Spinal cord (tissue), 10 donors: ENCODE results near the gene PHLDA2. TPM values are rescaled to one million over a fixed set of nuclear protein-coding genes. Genes with fewer than 3 reads are reported as not detected.

Source experiments
- DNase-seq, 6 donors: peaks; one replicate each; pipeline versions ENCODE4 v3.0.0 to v3.0.0-alpha.2; 2013 to 2015; ENCODE audit warnings: low spot score in 6 of 6, low read depth in 4 of 6
- H3K27ac ChIP-seq: one replicate; pipeline ENCODE4 v1.5.1; 2013; ENCODE audit warnings: low read depth, low read length, control low read depth
- H3K27me3 ChIP-seq: one replicate; pipeline ENCODE4 v1.6.1; 2013; ENCODE audit warnings: low read length; ENCODE audit not compliant: control insufficient read depth, insufficient read depth
- H3K36me3 ChIP-seq: one replicate; pipeline ENCODE4 v1.6.1; 2013; ENCODE audit warnings: low read length; ENCODE audit not compliant: control insufficient read depth, insufficient read depth
- H3K4me1 ChIP-seq: one replicate; pipeline ENCODE4 v1.6.1; 2013; ENCODE audit warnings: low read length; ENCODE audit not compliant: control insufficient read depth, insufficient read depth
- H3K4me3 ChIP-seq: one replicate; pipeline ENCODE4 v1.5.1; 2013; ENCODE audit warnings: low read depth, low read length, control low read depth
- H3K9me3 ChIP-seq: one replicate; pipeline ENCODE4 v1.6.1; 2013; ENCODE audit warnings: low read length; ENCODE audit not compliant: control insufficient read depth, insufficient read depth
- WGBS: methylation state at CpG from one replicate; pipeline ENCODE4 v1.1.5; 2013; ENCODE audit warnings: missing lambda C conversion rate; ENCODE audit not compliant: insufficient coverage; 5-methylcytosine and 5-hydroxymethylcytosine counted together
- polyA plus RNA-seq, 2 donors: library from polyadenylated mRNA; unstranded; fragments of 120-200 nt; gene quantifications; one replicate each; pipeline ENCODE4 v1.2.1, GENCODE V29; 2013; ENCODE audit not compliant: insufficient read length in 2 of 2
- total RNA-seq, 2 donors: library from RNA; depleted of rRNA in 1 of 2; stranded (reverse); fragments of 120-200 nt in 1 of 2; fragments of >200 nt in 1 of 2; gene quantifications; one replicate each; pipeline versions ENCODE4 v1.2.3 to v1.2.4, GENCODE V29; 2013 to 2014
- donor health status: healthy.

PHLDA2 gene
- total and polyA plus RNA-seq, 4 donors, result 0.30 to 2.8 (median 1.4) TPM

DNA sequence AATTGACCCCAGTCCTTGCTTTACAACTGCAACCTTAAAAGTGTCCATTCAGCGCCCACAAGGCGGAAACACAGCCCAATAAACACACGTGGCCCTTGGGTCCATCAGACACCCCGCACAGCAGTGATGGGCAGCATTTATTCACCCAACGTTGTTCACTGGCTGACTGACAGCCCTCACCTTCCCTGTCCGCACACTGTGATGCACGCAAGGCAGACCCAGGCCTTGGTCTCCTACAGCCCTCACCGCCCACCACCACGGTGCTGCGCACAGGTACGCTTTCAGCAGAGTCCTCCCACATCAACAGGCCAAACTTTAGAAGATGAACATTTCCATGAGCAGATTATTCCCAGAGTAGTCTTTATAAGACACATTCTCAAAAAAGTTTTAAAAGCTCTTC is 20.7 kb upstream of the PHLDA2 start:
- DNase-seq, result no peak
- Histone ChIP-seq H3K36me3 (peaks cover 69% of the 10 kb centered on the region), H3K4me3 (no peak overlapping the region), H3K4me1 (peaks cover 12% of the 10 kb centered on the region), H3K27me3 (no peaks in the 10 kb centered on the region), H3K9me3 (no peaks in the 10 kb centered on the region), H3K27ac (no peak overlapping the region)
- WGBS, result 94% methylated on average over 11 of the region's 11 CpGs

DNA sequence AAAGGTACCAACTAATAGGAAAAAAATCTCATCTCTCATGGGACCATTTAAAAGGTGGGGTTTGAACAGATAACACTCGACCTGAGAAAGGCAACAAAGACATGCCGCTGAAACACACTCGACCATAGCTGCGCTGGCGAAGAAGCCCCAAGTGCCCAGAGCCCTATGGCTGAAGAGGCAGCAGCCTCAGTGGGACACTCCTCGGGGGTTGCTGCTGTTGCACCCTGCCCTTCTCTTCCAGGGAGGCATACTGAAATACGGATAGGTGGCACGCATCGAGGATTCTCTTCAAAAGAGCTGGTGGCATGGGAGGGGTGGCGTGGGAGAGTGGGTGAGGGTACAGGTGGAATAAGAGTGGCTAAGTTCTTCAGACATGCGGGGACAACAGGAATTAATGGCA is 18.5 kb upstream of the PHLDA2 start:
- no peak overlapping the region for H3K4me3 ChIP-seq
- peaks cover 72% of the 10 kb centered on the region for H3K36me3 ChIP-seq
- WGBS, result 90% methylated on average over 6 of the region's 11 CpGs
- H3K9me3 ChIP-seq, result no peaks in the 10 kb centered on the region
- no peak overlapping the region for H3K27ac ChIP-seq
- no peak for DNase-seq
- H3K27me3 ChIP-seq, result no peaks in the 10 kb centered on the region
- peaks cover 19% of the 10 kb centered on the region for H3K4me1 ChIP-seq

- Histone ChIP-seq H3K36me3 (peaks cover 70% of the 10 kb centered on the region), H3K9me3 (no peaks in the 10 kb centered on the region), H3K27ac (peak overlapping the region; percentile 67), H3K4me1 (peaks cover 19% of the 10 kb centered on the region), H3K27me3 (no peaks in the 10 kb centered on the region), H3K4me3 (no peak overlapping the region)
- DNase-seq, result peak in 1 of 6 donors; percentile 6
- WGBS, result 58% methylated on average over 6 of the region's 8 CpGs
These were observed 16.6 kb upstream of the PHLDA2 start for GRCh38 chr11:2945757-2946287.

DNA sequence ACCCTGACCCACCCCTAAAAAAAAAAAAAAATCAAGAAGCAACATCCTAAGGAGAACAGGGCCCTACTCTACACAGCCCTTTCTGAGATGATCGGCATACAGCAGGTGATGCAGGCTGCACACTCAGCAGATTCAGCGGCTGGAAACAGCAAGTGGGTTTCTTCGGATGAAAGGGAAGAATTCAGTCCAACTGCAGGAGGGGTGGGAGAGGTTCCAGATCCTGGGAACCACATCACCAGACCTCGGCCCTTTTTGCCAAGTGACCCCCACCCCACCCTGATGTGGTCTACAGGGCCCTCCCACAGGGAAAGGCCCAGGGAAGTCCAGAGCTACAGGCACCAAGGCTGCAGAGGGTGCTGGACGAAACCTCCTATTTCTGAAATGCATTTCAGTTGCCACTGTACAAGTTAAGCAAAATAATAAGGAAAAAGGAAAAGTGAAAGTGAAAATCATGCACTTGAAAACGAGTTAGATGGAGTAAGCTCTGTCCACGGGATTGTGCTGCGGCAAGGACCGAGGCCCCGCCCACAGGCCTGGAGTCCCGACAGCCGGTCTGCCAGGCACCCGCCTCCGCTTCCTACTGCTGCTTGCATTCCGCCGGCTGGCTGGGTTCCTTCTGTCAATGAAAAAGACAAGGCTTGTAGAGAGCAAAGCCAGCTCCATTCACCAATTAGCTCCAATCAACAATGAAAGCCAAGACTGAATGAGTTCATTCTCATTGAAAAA is 16.0 kb upstream of the PHLDA2 start:
- peaks cover 76% of the 10 kb centered on the region for H3K36me3 ChIP-seq
- H3K4me1 ChIP-seq, result peaks cover 19% of the 10 kb centered on the region
- no peak overlapping the region for H3K4me3 ChIP-seq
- no peaks in the 10 kb centered on the region for H3K27me3 ChIP-seq
- H3K9me3 ChIP-seq, result no peaks in the 10 kb centered on the region
- DNase-seq, result peak; percentile 28 to 96 (median 66)
- 5% methylated on average over 10 of the region's 16 CpGs for WGBS
- peak overlapping the region; percentile 67 for H3K27ac ChIP-seq

DNA sequence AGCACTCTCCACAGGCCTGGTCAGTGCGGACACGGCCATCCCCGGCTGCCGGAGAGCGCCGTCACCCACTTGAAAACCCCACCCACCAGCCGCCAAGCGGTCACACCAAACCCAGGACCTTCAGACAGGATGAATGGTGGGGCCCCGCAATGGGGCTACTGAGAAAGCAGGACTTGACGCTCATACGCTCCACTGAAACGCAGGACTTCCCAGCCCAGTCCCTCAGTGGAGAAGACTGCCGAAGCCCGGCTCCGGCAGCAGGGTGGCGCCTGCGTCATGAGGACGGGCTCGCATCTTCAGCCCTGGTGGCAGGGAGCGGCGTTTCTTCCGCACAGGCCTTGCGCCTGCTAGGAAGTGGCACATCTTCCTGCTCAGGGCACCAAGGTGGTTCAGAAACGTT is 15.3 kb upstream of the PHLDA2 start:
- Histone ChIP-seq H3K4me1 (peaks cover 19% of the 10 kb centered on the region), H3K9me3 (no peaks in the 10 kb centered on the region), H3K4me3 (no peak overlapping the region), H3K27me3 (no peaks in the 10 kb centered on the region), H3K27ac (no peak overlapping the region), H3K36me3 (peaks cover 71% of the 10 kb centered on the region)
- DNase-seq, result no peak
- WGBS, result 92% methylated on average over 21 of the region's 24 CpGs

- no peaks in the 10 kb centered on the region for H3K27me3 ChIP-seq
- no peak overlapping the region for H3K27ac ChIP-seq
- H3K36me3 ChIP-seq, result peaks cover 68% of the 10 kb centered on the region
- WGBS, result 81% methylated on average over 11 of the region's 12 CpGs
- no peak for DNase-seq
- no peaks in the 10 kb centered on the region for H3K9me3 ChIP-seq
- no peak overlapping the region for H3K4me3 ChIP-seq
- peaks cover 19% of the 10 kb centered on the region for H3K4me1 ChIP-seq
These were observed 14.5 kb upstream of the PHLDA2 start for GRCh38 chr11:2943711-2944118.

DNA sequence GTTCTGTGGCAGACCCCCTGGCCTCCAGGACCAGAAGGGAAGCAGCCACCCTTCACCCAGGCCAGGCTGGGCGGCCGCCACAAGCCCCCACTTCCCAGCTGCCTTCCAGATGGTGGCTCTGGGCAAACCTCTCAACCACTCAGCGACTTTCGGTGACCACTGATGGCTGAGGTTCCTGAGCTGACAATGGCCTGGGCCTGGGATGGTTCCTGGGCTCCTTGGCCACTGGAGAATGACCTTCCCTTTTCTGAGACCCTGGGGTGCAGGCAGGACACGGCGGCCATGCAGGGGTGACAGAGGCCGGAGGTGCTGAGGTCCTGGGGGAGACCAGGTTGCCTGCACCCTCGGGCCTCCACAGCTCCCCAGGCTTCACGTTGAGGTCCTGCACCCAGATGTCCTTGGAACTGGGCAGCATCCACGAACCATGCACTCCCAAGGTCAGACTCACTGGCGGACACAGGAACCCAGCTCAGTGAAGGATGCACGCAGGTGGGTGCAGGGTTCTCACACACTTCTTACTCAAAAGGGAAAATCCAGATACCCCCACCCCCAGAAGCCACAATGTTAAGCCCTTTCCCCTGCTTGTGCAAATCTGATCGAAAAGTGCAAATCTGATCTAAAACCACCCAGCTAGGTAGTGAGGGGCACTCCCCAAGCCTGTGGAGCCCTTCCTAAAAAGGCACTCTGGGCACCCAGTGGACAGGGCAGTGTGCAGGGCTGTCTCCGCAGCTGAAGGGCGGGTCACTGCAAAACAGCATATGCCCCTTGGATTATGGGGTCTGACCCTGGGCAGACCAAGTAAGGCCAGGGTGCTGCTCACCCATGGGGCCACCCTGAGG is 13.9 kb upstream of the PHLDA2 start:
- DNase-seq, result no peak
- no peaks in the 10 kb centered on the region for H3K9me3 ChIP-seq
- H3K36me3 ChIP-seq, result peaks cover 63% of the 10 kb centered on the region
- 88% methylated on average over 15 of the region's 15 CpGs for WGBS
- no peak overlapping the region for H3K4me3 ChIP-seq
- H3K27ac ChIP-seq, result no peak overlapping the region
- H3K27me3 ChIP-seq, result no peaks in the 10 kb centered on the region
- peaks cover 19% of the 10 kb centered on the region for H3K4me1 ChIP-seq

GRCh38 chr11:2942447-2942846 is 13.2 kb upstream of the PHLDA2 start:
- H3K4me3 ChIP-seq, result no peak overlapping the region
- H3K36me3 ChIP-seq, result peaks cover 57% of the 10 kb centered on the region
- H3K27ac ChIP-seq, result no peak overlapping the region
- H3K4me1 ChIP-seq, result peaks cover 19% of the 10 kb centered on the region
- no peak for DNase-seq
- 87% methylated on average over 6 of the region's 13 CpGs for WGBS
- peaks cover 4% of the 10 kb centered on the region for H3K9me3 ChIP-seq
- no peaks in the 10 kb centered on the region for H3K27me3 ChIP-seq

DNA sequence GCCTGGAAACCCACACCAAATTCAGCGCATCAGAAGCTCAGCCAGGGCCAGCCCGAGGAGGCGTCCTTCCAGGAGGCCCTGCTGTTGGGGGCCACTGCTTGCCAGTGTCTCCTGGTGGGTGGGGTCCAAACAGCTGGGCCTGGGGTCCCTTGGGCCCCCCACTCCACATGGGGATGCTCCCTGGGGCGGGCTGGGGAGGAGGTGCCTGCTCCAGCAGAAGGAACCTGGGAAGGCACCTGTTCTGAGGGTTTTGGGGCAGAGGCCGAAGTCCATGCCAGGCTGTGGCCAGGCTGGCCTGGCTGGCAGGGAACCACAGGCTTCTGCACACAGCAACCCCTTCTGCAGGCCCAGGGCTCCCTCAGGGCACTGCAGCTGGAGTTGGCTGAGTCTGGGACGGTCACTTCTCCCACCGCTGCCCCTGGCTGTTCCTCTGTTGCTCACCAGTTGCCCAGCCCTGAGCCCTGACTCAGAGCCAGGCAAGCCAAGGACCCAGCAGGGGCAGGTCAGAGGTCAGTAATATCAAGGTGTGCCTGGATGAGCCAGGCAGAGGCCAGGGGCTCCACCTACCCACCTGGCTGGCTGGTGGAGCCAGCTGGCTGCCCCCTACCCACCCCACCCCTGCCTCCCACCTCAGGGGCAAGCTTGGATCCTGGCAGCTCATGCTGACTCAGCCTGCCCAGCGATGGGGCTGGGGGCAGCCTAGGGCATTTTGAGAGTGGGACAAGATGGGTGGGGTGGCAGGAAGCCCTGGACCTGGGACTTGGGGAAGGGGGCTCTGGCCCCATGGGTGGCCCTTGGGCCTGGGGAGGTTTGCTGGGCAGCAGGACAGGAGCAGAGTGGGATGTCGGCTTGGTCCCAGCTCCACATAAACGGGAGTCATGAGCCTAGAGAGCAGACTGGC is 12.0 kb upstream of the PHLDA2 start:
- Histone ChIP-seq H3K9me3 (peaks cover 5% of the 10 kb centered on the region), H3K4me3 (no peak overlapping the region), H3K27ac (no peak overlapping the region), H3K36me3 (peaks cover 50% of the 10 kb centered on the region), H3K27me3 (no peaks in the 10 kb centered on the region), H3K4me1 (peaks cover 19% of the 10 kb centered on the region)
- no peak for DNase-seq
- 58% methylated on average over 10 of the region's 10 CpGs for WGBS
